ENCODE results near the gene NOTCH1.

The NOTCH1 gene

DNA sequence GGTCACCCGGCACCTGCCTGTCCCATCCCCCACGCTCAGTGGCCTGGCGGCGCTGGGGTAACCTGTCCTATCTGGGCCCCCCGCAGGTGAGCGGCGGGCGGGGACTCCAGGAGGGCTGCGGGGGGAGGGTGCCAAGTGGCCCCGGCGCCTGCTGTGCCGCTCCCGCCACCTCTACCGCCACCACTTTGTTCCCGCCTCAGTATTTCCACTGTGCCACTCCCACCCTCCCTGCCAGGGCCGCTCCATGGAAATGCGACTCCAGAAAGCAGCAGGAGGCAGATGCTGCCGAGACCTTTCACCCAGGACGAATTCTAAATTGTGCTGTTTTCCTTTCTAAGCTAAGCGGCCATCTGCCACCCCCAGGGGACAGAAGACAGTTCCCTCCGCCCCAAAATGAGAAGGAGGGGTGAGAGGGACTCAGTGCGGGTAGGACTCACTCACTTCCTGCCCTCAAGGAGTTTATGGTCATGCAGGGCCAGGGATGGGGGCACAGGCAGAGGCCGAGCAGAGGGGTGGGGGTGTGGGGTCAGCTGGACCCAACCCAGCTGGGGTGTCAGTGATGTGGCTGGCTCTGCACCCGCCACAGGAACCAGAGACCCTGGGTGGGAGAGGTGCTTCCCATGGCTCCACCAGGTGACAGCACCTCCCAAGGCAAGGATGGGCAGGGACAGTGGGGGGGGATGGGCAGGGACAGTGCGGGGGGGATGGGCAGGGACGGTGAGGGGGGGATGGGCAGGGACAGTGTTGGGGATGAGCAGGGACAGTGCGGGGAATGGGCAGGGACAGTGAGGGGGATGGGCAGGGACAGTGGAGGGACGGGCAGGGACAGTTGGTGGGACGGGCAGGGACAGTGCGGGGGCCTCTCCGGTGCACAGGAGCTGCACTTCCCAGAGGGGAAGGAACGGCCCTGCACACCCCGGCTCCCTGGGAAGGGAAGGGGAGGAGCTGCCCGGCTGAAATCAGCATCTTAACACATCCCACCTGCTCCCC lies 17.8 kb downstream of the NOTCH1 start:
- no peak for TF ChIP-seq GABPA (IDR thresholded peaks at IDR 0.05; ENCODE audit: low read depth)
- TF ChIP-seq POLR2AphosphoS5 (IDR thresholded peaks at IDR 0.05; ENCODE audit: low read depth) = no peak
- TF ChIP-seq SPI1 (IDR thresholded peaks at IDR 0.05; ENCODE audit: borderline replicate concordance, low read depth) = no peak
- TF ChIP-seq, protein P1, sequence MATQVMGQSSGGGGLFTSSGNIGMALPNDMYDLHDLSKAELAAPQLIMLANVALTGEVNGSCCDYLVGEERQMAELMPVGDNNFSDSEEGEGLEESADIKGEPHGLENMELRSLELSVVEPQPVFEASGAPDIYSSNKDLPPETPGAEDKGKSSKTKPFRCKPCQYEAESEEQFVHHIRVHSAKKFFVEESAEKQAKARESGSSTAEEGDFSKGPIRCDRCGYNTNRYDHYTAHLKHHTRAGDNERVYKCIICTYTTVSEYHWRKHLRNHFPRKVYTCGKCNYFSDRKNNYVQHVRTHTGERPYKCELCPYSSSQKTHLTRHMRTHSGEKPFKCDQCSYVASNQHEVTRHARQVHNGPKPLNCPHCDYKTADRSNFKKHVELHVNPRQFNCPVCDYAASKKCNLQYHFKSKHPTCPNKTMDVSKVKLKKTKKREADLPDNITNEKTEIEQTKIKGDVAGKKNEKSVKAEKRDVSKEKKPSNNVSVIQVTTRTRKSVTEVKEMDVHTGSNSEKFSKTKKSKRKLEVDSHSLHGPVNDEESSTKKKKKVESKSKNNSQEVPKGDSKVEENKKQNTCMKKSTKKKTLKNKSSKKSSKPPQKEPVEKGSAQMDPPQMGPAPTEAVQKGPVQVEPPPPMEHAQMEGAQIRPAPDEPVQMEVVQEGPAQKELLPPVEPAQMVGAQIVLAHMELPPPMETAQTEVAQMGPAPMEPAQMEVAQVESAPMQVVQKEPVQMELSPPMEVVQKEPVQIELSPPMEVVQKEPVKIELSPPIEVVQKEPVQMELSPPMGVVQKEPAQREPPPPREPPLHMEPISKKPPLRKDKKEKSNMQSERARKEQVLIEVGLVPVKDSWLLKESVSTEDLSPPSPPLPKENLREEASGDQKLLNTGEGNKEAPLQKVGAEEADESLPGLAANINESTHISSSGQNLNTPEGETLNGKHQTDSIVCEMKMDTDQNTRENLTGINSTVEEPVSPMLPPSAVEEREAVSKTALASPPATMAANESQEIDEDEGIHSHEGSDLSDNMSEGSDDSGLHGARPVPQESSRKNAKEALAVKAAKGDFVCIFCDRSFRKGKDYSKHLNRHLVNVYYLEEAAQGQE (IDR thresholded peaks at IDR 0.05; ENCODE audit: insufficient replicate concordance, low read depth) = no peak
- TF ChIP-seq CTCF (IDR thresholded peaks at IDR 0.05; ENCODE audit: insufficient read depth, low read length) = no peak
- Histone ChIP-seq H3K27ac (replicated peaks) (no peak overlapping the region), H3K27me3 (ENCODE audit: insufficient read depth, poor library complexity, severe bottlenecking) (no peaks in the 10 kb centered on the region), H3K4me3 (replicated peaks; ENCODE audit: insufficient read depth, low read length) (no peak overlapping the region)
- DNase-seq (ENCODE audit: low read depth in 1 of 2, low spot score in 1 of 2) = no peak

DNA sequence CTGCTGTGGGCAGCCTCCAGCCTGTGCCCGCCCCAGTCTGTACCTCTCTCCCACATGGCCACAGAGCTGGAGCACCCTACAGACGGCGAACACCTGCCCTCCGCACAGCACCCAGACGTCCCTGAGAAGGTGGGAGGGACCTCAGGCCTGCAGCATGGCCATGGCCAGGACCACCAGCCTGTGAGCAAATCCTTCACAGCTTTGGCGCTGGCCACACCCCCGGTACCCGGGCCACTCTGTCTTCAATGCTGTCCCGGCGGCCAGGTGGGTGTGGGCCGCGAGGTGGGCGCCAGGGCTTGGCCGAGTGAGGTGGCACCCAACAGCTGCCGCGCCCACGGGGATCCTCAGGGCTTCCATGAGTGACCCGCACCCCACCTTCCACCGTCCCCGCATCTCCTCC lies 18.7 kb downstream of the NOTCH1 start:
- no peak overlapping the region for H3K4me3 ChIP-seq (replicated peaks; ENCODE audit: insufficient read depth, low read length)
- no peak overlapping the region for H3K27ac ChIP-seq (replicated peaks)
- no peaks in the 10 kb centered on the region for H3K27me3 ChIP-seq (ENCODE audit: insufficient read depth, poor library complexity, severe bottlenecking)
- no peak for DNase-seq (ENCODE audit: low read depth in 1 of 2, low spot score in 1 of 2)
- TF ChIP-seq POLR2AphosphoS5 (IDR thresholded peaks at IDR 0.05; ENCODE audit: low read depth) (no peak), SPI1 (IDR thresholded peaks at IDR 0.05; ENCODE audit: borderline replicate concordance, low read depth) (no peak), GABPA (IDR thresholded peaks at IDR 0.05; ENCODE audit: low read depth) (no peak), CTCF (IDR thresholded peaks at IDR 0.05; ENCODE audit: insufficient read depth, low read length) (no peak)

- no peak overlapping the region for H3K27ac ChIP-seq (replicated peaks)
- TF ChIP-seq GABPA (IDR thresholded peaks at IDR 0.05; ENCODE audit: low read depth) (no peak), SPI1 (IDR thresholded peaks at IDR 0.05; ENCODE audit: borderline replicate concordance, low read depth) (no peak), POLR2AphosphoS5 (IDR thresholded peaks at IDR 0.05; ENCODE audit: low read depth) (no peak), CTCF (IDR thresholded peaks at IDR 0.05; ENCODE audit: insufficient read depth, low read length) (no peak)
- TF ChIP-seq, protein P1 (IDR thresholded peaks at IDR 0.05; ENCODE audit: insufficient replicate concordance, low read depth) = no peak
- no peak for DNase-seq (ENCODE audit: low read depth in 1 of 2, low spot score in 1 of 2)
- H3K27me3 ChIP-seq (ENCODE audit: insufficient read depth, poor library complexity, severe bottlenecking) = no peaks in the 10 kb centered on the region
- no peak overlapping the region for H3K4me3 ChIP-seq (replicated peaks; ENCODE audit: insufficient read depth, low read length)
Observed at GRCh38 chr9:136526625-136527066, 19.2 kb downstream of the NOTCH1 start.

All from HL-60 (cell line).